HEK293T (cell line): ENCODE measurements around the gene TRMT6.

Experiments
- CTCF ChIA-PET: fragments of 350-600 bp; formaldehyde crosslinking; extraction: SDS; loops from one replicate; lab custom pipeline; 2021; ENCODE audit warnings: antibody characterized with exemption, inconsistent platforms; lab: Yijun Ruan, JAX
- POLR2A ChIA-PET: fragments of 350-600 bp; formaldehyde crosslinking; extraction: SDS; loops from one replicate; lab custom pipeline; 2020; ENCODE audit warnings: antibody characterized with exemption, inconsistent platforms; lab: Yijun Ruan, JAX
- DNase-seq: peaks from one replicate; pipeline ENCODE4 v3.0.0; 2012; ENCODE audit warnings: mixed read lengths; ENCODE audit errors: extremely low spot score
- ARNT ChIP-seq: fragments of 450-650 bp; IDR thresholded peaks from 2 replicates; pipeline ENCODE4 v1.6.1; 2017; ENCODE audit warnings: mild to moderate bottlenecking
- BHLHE40 ChIP-seq: fragments of 450-650 bp; IDR thresholded peaks from 2 replicates; pipeline ENCODE4 v1.6.1; 2016; ENCODE audit warnings: mild to moderate bottlenecking, moderate library complexity, borderline replicate concordance
- CTBP1 ChIP-seq: fragments of 450-650 bp; IDR thresholded peaks from 2 replicates; pipeline ENCODE4 v1.6.1; 2016; ENCODE audit warnings: borderline replicate concordance
- ELF4 ChIP-seq: fragments of 450-650 bp; IDR thresholded peaks from 2 replicates; pipeline ENCODE4 v1.6.1; 2017; ENCODE audit warnings: antibody characterized with exemption
- FOXA1 ChIP-seq: fragments of 450-650 bp; IDR thresholded peaks from 2 replicates; pipeline ENCODE4 v1.6.1; 2016; ENCODE audit warnings: mild to moderate bottlenecking
- FOXK2 ChIP-seq: fragments of 450-650 bp; IDR thresholded peaks from 2 replicates; pipeline ENCODE4 v1.6.1; 2016; ENCODE audit warnings: mild to moderate bottlenecking
- FOXM1 ChIP-seq: fragments of 450-650 bp; IDR thresholded peaks from 2 replicates; pipeline ENCODE4 v1.6.1; 2017; ENCODE audit warnings: mild to moderate bottlenecking, borderline replicate concordance
- HDGF ChIP-seq: fragments of 450-650 bp; IDR thresholded peaks from 2 replicates; pipeline ENCODE4 v1.6.1; 2017; ENCODE audit warnings: antibody characterized with exemption, borderline replicate concordance
- L3MBTL2 ChIP-seq: fragments of 450-650 bp; conservative IDR thresholded peaks from 2 replicates; pipeline ENCODE4 v1.6.1; 2016; ENCODE audit warnings: mild to moderate bottlenecking
- LEF1 ChIP-seq: fragments of 450-650 bp; IDR thresholded peaks from 2 replicates; pipeline ENCODE4 v1.6.1; 2017; ENCODE audit warnings: mild to moderate bottlenecking, borderline replicate concordance
- NFRKB ChIP-seq: fragments of 450-650 bp; IDR thresholded peaks from 2 replicates; pipeline ENCODE4 v1.6.1; 2016; ENCODE audit warnings: mild to moderate bottlenecking, moderate library complexity
- SP1 ChIP-seq: fragments of 450-650 bp; IDR thresholded peaks from 2 replicates; pipeline ENCODE4 v1.6.1; 2017
- SUZ12 ChIP-seq: fragments of 450-650 bp; IDR thresholded peaks from 2 replicates; pipeline ENCODE4 v1.6.1; 2016; ENCODE audit warnings: mild to moderate bottlenecking
- TARDBP ChIP-seq: fragments of 450-650 bp; IDR thresholded peaks from 2 replicates; pipeline ENCODE4 v1.6.1; 2016
- ZNF384 ChIP-seq: fragments of 450-650 bp; IDR thresholded peaks from 2 replicates; pipeline ENCODE4 v1.6.1; 2016
- TF ChIP-seq, protein P1 (sequence below): fragments of 450-650 bp; IDR thresholded peaks from 2 replicates; pipeline ENCODE4 v1.6.1; 2016

Gene TRMT6

DNA sequence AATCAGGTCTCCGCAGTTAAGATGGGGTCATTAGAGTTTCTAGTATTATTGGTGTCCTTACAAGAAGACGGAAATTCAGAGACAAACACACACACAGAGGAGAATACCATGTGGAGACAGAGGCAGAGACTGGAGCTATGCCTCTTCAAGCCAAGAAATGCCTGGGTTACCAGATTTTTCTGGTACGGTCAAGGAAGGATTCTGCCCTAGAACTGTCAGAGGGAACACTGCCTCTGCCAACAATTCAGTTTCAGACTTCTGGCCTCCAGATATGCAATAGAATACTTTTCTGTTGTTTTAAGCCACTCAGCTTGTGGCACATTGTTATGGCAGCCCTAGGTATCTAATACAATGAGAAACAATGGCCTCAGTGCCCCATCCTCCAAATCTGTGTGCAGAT lies 18.9 kb downstream of the TRMT6 start:
- CTCF ChIA-PET: no interaction called here
- no peak for TF ChIP-seq ELF4
- TF ChIP-seq BHLHE40: no peak
- no peak for TF ChIP-seq FOXM1
- TF ChIP-seq CTBP1: no peak
- no peak for DNase-seq
- POLR2A ChIA-PET: no interaction called here

DNA sequence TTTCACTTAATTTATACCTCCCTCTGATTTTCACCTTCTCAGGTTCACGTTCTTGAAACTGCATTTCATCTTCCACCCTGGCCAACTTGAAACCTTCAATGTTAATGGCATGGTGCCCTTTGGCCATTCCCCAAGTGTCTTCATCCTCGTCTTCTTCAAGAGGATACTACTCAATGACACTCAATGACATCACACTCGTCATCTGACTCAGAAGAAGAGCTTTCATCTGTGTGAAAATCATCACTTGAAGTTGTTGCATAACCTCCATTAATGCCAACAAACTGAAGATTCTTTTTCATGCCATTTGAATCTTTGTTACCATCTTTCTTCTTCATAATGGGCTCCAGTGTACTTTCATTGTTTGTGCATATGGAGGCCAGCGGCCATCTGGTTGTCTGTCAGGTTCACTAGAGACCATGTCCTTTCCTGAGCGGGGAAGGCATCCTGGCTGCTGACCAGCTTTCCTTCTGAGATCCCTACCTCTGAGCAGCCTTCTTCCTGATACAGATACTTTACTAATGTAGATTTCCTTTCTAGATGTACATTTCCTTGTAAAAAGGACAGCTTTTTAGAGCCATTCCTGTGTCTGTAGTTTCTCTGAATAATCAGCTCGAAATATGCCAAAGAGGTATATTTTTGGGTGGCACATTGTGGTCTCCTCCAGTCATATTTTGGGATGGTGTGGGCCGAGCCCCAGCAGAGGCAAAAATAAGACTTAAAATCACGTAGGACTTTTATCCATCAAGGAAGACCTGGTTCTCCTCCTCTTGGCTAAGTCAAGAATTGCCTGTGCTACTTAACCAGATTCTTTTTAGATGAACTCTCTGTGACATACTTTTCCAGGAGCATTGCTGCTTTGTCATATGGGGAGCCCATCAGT lies 21.3 kb downstream of the TRMT6 start:
- CTCF ChIA-PET: no interaction called here

DNA sequence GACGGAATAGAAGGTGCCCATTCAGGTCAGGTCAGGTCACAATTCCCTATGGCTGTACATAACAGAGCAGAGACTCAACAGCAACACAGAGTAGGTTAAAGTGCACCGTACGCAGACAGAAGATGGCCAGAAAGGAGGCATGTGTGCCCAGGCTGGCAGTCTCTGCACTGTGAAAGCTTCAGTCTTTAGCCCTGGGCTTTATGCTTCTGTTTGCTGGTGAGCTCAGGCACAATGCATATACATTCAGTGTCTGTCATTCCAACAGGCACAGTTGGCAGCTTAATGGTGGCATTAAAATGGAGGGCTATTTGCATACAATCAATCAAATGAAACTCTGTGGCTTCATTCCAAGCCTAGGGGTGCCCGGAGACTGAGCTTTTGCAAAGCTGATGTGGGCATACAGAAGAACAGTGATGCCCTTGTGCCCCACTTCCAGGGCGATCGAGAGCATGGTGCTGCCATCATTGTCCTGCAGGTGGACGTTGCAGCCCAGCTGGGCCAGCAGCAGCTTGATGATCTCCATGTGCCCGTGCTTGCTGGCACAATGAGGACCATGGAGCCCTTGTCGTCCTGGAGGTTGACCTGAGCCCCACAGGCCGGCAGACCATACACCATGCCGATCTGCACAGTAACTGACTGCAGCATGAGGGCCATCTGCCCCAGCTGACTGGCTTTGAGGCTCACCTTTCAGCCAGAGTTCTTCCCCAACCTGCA lies 22.4 kb downstream of the TRMT6 start:
- DNase-seq: no peak
- POLR2A ChIA-PET: interaction anchor here (1.6 kb wide), 1 partner anchor 23 kb away, joined by 3 read pairs; the partner anchor contains the start of genes MCM8 and TRMT6
- CTCF ChIA-PET: no interaction called here
- no peak for TF ChIP-seq FOXK2
- no peak for TF ChIP-seq ZNF384
- no peak for TF ChIP-seq FOXA1
- no peak for TF ChIP-seq NFRKB
- TF ChIP-seq, protein P1, sequence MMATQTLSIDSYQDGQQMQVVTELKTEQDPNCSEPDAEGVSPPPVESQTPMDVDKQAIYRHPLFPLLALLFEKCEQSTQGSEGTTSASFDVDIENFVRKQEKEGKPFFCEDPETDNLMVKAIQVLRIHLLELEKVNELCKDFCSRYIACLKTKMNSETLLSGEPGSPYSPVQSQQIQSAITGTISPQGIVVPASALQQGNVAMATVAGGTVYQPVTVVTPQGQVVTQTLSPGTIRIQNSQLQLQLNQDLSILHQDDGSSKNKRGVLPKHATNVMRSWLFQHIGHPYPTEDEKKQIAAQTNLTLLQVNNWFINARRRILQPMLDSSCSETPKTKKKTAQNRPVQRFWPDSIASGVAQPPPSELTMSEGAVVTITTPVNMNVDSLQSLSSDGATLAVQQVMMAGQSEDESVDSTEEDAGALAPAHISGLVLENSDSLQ: no peak
- TF ChIP-seq ARNT: no peak
- no peak for TF ChIP-seq TARDBP
- no peak for TF ChIP-seq BHLHE40
- no peak for TF ChIP-seq SUZ12

More for the DNA sequence above, 21.3 kb downstream of the TRMT6 start:
- POLR2A ChIA-PET: no interaction called here
- DNase-seq: no peak
- TF ChIP-seq TARDBP (no peak), LEF1 (no peak), FOXA1 (no peak), SUZ12 (no peak), HDGF (no peak), ARNT (no peak), ZNF384 (no peak), BHLHE40 (no peak), SP1 (no peak), NFRKB (no peak), L3MBTL2 (no peak), FOXM1 (no peak), CTBP1 (no peak)

DNA sequence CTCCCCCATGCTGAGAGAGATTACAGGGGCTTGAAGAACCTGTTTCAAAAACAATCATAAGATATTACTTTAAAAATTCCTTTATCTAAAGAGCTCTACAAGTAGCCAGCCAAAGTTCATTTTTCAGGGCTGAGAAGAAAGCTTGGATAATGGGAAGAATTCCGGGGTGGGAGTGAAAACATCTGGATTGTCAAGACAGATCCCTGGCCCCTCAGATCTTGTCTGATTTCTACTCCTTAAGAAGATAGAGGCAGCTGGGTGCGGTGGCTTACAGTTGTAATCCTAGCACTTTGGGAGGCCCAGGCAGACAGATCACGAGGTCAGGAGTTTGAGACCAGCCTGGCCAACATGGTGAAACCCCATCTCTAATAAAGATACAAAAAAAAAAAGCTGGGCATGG lies 24.8 kb downstream of the TRMT6 start:
- no peak for DNase-seq
- POLR2A ChIA-PET: no interaction called here
- CTCF ChIA-PET: no interaction called here
- no peak for TF ChIP-seq SUZ12
- TF ChIP-seq ARNT: no peak
- no peak for TF ChIP-seq FOXK2
- no peak for TF ChIP-seq BHLHE40
- no peak for TF ChIP-seq ZNF384
- no peak for TF ChIP-seq L3MBTL2
- no peak for TF ChIP-seq HDGF
- TF ChIP-seq FOXM1: no peak
- TF ChIP-seq LEF1: no peak
- no peak for TF ChIP-seq CTBP1
- TF ChIP-seq, protein P1: no peak
- no peak for TF ChIP-seq FOXA1
- no peak for TF ChIP-seq ELF4
- TF ChIP-seq TARDBP: no peak
- no peak for TF ChIP-seq SP1
- TF ChIP-seq NFRKB: no peak

DNA sequence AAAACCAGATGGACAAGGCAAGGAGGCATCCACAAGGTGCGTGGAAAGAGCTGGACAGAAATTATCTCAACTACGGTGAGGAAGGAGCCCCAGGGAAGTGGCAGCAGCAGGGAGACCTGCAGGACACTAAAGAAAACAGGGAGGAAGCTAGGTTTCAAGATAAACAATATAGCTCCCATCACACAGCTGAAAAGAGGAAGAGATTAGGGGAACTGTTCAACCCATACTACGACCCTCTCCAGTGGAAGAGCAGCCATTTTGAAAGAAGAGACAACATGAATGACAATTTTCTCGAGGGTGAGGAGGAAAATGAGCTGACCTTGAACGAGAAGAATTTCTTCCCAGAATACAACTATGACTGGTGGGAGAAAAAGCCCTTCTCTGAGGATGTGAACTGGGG lies 26.8 kb downstream of the TRMT6 start:
- DNase-seq: no peak
- ChIA-PET POLR2A (no interaction called here), CTCF (no interaction called here)
- TF ChIP-seq TARDBP (no peak), SP1 (no peak), FOXA1 (no peak), FOXK2 (no peak), NFRKB (no peak), ELF4 (no peak), L3MBTL2 (no peak), LEF1 (no peak), BHLHE40 (no peak), SUZ12 (no peak), FOXM1 (no peak), ZNF384 (no peak), HDGF (no peak), ARNT (no peak), CTBP1 (no peak)
- TF ChIP-seq, protein P1: no peak

DNA sequence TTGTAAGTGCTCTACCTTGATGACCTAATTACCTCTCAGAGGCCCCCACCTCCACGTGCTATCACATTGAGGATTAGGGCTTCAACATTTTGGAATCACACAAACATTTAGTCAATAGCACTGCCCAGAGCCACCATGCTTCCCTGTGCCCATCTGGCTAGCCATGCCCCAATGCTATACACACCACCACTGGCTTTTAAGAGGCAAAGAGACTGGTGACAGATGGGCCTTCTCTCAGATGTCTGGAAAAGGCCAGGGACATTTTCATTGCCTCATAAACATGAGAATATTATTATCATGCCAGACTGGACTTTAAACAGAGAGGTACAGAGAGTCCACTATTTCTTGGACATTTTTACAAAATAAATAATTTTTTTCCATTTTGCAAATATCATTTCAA lies 29.8 kb downstream of the TRMT6 start:
- no peak for DNase-seq
- no peak for TF ChIP-seq BHLHE40
- no peak for TF ChIP-seq ELF4
- no peak for TF ChIP-seq LEF1
- no peak for TF ChIP-seq CTBP1
- TF ChIP-seq ARNT: no peak
- TF ChIP-seq TARDBP: no peak
- no peak for TF ChIP-seq FOXK2
- CTCF ChIA-PET: no interaction called here
- POLR2A ChIA-PET: no interaction called here
